OCI-LY1 (cell line): ENCODE data around the gene CACNA1D.

Experiments used
- CTCF ChIP-seq: fragments of 200-600 bp; sonication (generic), shearing (Covaris generic); IDR thresholded peaks from 2 replicates; pipeline ENCODE4 v1.5.1; 2017; ENCODE audit warnings: mild to moderate bottlenecking, antibody characterized with exemption, low read length, moderate library complexity, mixed read lengths
- EZH2 ChIP-seq: fragments of 200-600 bp; sonication (generic), shearing (Covaris generic); IDR thresholded peaks from 2 replicates; pipeline ENCODE4 v1.8.0; 2017; ENCODE audit warnings: borderline replicate concordance, mixed run types, mild to moderate bottlenecking, antibody characterized with exemption, low read length, moderate library complexity, mixed read lengths

- TF ChIP-seq CTCF (no peak), EZH2 (no peak)
Observed at GRCh38 chr3:53553200-53553599, 58.8 kb downstream of the CACNA1D start.
